Breast epithelium (tissue), 3 donors: ENCODE measurements around the gene FLNB.

Experiments
- POLR2A ChIP-seq: fragments of 450-650 bp; IDR thresholded peaks from one replicate; pipeline ENCODE4 v1.6.1; 2016; ENCODE audit warnings: antibody characterized with exemption, mild to moderate bottlenecking, moderate library complexity
- POLR2AphosphoS5 ChIP-seq, 3 donors: sonication (generic); formaldehyde crosslinking; IDR thresholded peaks; one replicate each; pipeline ENCODE4 v1.6.1; 2017; ENCODE audit warnings: antibody characterized with exemption in 3 of 3
- TF ChIP-seq, protein P1 (sequence below), 3 donors: fragments of 450-650 bp; IDR thresholded peaks; one replicate each; pipeline ENCODE4 v1.5.1; 2016 to 2017; ENCODE audit warnings: antibody characterized with exemption in 3 of 3, mild to moderate bottlenecking in 3 of 3, moderate library complexity in 3 of 3

DNA sequence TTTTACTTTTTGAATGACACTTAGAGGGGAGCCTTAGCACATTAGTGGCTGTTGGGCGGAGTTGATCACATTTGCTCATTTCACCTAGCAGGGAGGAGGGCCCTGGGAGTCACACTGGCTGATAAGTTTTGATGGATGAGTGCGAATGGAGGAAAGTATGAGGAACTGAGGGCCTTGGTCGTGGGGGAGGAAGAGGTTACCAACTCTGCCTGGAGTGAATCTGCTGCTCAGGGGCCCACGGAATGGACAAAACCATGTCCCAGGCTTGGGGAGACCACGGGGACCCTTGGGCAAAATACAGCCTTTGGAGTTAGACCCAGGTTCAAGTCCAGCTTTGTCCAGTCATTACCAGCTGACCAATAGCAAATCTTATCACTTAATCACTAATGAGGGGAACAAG lies 5.1 kb upstream of the FLNB start:
- TF ChIP-seq, protein P1, sequence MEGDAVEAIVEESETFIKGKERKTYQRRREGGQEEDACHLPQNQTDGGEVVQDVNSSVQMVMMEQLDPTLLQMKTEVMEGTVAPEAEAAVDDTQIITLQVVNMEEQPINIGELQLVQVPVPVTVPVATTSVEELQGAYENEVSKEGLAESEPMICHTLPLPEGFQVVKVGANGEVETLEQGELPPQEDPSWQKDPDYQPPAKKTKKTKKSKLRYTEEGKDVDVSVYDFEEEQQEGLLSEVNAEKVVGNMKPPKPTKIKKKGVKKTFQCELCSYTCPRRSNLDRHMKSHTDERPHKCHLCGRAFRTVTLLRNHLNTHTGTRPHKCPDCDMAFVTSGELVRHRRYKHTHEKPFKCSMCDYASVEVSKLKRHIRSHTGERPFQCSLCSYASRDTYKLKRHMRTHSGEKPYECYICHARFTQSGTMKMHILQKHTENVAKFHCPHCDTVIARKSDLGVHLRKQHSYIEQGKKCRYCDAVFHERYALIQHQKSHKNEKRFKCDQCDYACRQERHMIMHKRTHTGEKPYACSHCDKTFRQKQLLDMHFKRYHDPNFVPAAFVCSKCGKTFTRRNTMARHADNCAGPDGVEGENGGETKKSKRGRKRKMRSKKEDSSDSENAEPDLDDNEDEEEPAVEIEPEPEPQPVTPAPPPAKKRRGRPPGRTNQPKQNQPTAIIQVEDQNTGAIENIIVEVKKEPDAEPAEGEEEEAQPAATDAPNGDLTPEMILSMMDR (IDR thresholded peaks at IDR 0.05) = no peak
- TF ChIP-seq POLR2A (no peak), POLR2AphosphoS5 (IDR thresholded peaks at IDR 0.05) (no peak)
